Suppressor macrophage treated with lipopolysaccharide for 1 hour (primary cell): ENCODE results near the gene EIPR1.

Experiments used
- DNase-seq, 3 donors: peaks; one replicate each; pipeline ENCODE4 v3.0.0-alpha.2; 2020 to 2022

The EIPR1 gene

GRCh38 chr2:3355951-3356569, 21.6 kb downstream of the EIPR1 start:
- DNase-seq = no peak

- no peak for DNase-seq
These were observed 22.6 kb downstream of the EIPR1 start for GRCh38 chr2:3354986-3355385.

- DNase-seq = no peak
These were observed 28.4 kb downstream of the EIPR1 start for GRCh38 chr2:3349211-3349693.

- no peak for DNase-seq
These were observed 28.9 kb downstream of the EIPR1 start for GRCh38 chr2:3348767-3349166.

GRCh38 chr2:3345621-3346020, 32.0 kb downstream of the EIPR1 start:
- DNase-seq = no peak

- DNase-seq = no peak
These were observed 32.7 kb downstream of the EIPR1 start for GRCh38 chr2:3344897-3345296.

- DNase-seq = no peak
These were observed 34.6 kb downstream of the EIPR1 start for GRCh38 chr2:3343012-3343411.

GRCh38 chr2:3342324-3342723, 35.3 kb downstream of the EIPR1 start:
- DNase-seq = no peak

GRCh38 chr2:3341336-3341735, 36.3 kb downstream of the EIPR1 start:
- DNase-seq = no peak

GRCh38 chr2:3340144-3340543, 37.5 kb downstream of the EIPR1 start:
- no peak for DNase-seq

- DNase-seq = no peak
These were observed 39.3 kb downstream of the EIPR1 start for GRCh38 chr2:3338340-3338739.

- no peak for DNase-seq
These were observed 40.8 kb downstream of the EIPR1 start for GRCh38 chr2:3336844-3337243.

- no peak for DNase-seq
These were observed 42.9 kb downstream of the EIPR1 start for GRCh38 chr2:3334392-3335345.

- DNase-seq = no peak
These were observed 45.5 kb downstream of the EIPR1 start for GRCh38 chr2:3332133-3332532.

- no peak for DNase-seq
These were observed 48.1 kb downstream of the EIPR1 start for GRCh38 chr2:3329491-3329890.

- DNase-seq = no peak
These were observed 50.7 kb downstream of the EIPR1 start for GRCh38 chr2:3326871-3327270.

- DNase-seq = no peak
These were observed 51.5 kb downstream of the EIPR1 start for GRCh38 chr2:3326182-3326537.

- DNase-seq = no peak
These were observed 52.0 kb downstream of the EIPR1 start for GRCh38 chr2:3325458-3326181.

GRCh38 chr2:3324404-3325281, 53.0 kb downstream of the EIPR1 start:
- DNase-seq = no peak

GRCh38 chr2:3324036-3324386, 53.6 kb downstream of the EIPR1 start:
- DNase-seq = no peak

- DNase-seq = no peak
These were observed 54.1 kb downstream of the EIPR1 start for GRCh38 chr2:3323360-3324035.
